Testis (tissue), 2 donors: Measurements from ENCODE around the gene DUSP7.

Experiments
- POLR2A ChIP-seq: fragments of 450-650 bp; IDR thresholded peaks from one replicate; pipeline ENCODE4 v1.6.1; 2017; ENCODE audit warnings: antibody characterized with exemption, mild to moderate bottlenecking, moderate library complexity
- TF ChIP-seq, protein P1 (sequence below), 3 experiments: fragments of 450-650 bp in 2 of 3; fragments of 200-600 bp in 1 of 3; sonication (generic) in 1 of 3; IDR thresholded peaks; one replicate each; pipeline ENCODE4 v1.5.1; 2016 to 2019; ENCODE audit warnings: antibody characterized with exemption in 3 of 3, mild to moderate bottlenecking in 2 of 3, moderate library complexity in 1 of 3

DNA sequence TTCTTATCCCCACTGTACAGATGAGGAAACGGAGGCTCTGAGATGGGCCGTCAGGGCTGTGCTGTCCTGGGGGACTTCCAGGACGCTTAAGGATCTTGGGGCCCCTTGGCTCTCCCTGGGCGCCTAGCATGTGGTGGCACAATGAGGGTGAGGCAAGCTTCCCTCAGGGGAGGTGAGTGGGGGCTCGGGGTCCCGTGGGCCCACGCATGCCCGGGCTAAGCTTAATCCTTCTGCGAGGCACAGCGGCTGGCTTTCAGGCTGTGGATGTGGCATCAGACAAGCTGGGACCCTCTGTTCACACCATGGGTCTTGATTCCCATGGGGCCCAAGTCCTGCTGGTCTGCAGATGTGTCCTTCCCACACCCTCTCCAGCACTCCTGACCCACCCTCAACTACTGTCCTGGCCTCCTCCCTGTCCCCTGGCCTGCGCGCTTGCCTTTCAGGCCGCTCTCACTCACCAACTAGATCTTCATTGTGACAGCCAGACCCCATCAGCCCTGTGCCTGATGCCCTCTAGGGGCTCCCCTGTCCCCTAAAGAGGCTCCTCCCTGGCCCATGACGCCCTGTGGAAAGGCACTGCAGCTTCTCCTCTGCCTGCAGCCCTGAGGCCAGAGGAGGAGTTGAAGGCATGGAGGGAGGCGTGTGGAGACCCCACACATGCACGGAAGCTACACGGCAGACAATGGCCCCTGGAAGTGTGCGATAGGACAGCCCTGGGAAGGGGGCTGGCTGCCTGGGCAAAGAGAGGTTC lies 11.3 kb downstream of the DUSP7 start:
- no peak for TF ChIP-seq POLR2A
- TF ChIP-seq, protein P1, sequence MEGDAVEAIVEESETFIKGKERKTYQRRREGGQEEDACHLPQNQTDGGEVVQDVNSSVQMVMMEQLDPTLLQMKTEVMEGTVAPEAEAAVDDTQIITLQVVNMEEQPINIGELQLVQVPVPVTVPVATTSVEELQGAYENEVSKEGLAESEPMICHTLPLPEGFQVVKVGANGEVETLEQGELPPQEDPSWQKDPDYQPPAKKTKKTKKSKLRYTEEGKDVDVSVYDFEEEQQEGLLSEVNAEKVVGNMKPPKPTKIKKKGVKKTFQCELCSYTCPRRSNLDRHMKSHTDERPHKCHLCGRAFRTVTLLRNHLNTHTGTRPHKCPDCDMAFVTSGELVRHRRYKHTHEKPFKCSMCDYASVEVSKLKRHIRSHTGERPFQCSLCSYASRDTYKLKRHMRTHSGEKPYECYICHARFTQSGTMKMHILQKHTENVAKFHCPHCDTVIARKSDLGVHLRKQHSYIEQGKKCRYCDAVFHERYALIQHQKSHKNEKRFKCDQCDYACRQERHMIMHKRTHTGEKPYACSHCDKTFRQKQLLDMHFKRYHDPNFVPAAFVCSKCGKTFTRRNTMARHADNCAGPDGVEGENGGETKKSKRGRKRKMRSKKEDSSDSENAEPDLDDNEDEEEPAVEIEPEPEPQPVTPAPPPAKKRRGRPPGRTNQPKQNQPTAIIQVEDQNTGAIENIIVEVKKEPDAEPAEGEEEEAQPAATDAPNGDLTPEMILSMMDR (IDR thresholded peaks at IDR 0.05): no peak
